ENCODE measurements around the gene SEMA7A.

The SEMA7A gene

GRCh38 chr15:74430510-74430951 is 3.2 kb downstream of the SEMA7A start:
- DNase-seq (ENCODE audit: low read depth in 2 of 2), result no peak

GRCh38 chr15:74429781-74430400 is 3.9 kb downstream of the SEMA7A start:
- no peak for DNase-seq (ENCODE audit: low read depth in 2 of 2)

GRCh38 chr15:74428970-74429780 is 4.6 kb downstream of the SEMA7A start:
- DNase-seq (ENCODE audit: low read depth in 2 of 2), result no peak

DNA sequence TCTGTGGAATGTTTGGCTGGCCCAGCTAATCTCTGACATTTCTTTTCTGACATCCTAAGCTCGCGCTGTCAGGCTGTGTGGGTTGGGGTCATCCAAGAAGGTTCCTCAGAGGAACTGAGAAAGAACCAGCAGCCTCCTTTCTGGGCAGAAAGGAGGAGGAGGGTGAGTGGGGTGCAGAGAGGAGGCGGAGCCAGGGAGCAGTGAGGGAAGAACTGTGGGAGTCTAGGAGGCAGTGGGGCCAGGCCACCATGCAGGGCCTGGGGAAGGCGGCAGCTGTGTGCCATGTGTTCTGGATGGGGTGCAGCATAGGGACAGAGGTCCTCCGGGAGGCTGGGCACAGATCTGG is 5.3 kb downstream of the SEMA7A start:
- DNase-seq (ENCODE audit: low read depth in 2 of 2), result no peak

DNA sequence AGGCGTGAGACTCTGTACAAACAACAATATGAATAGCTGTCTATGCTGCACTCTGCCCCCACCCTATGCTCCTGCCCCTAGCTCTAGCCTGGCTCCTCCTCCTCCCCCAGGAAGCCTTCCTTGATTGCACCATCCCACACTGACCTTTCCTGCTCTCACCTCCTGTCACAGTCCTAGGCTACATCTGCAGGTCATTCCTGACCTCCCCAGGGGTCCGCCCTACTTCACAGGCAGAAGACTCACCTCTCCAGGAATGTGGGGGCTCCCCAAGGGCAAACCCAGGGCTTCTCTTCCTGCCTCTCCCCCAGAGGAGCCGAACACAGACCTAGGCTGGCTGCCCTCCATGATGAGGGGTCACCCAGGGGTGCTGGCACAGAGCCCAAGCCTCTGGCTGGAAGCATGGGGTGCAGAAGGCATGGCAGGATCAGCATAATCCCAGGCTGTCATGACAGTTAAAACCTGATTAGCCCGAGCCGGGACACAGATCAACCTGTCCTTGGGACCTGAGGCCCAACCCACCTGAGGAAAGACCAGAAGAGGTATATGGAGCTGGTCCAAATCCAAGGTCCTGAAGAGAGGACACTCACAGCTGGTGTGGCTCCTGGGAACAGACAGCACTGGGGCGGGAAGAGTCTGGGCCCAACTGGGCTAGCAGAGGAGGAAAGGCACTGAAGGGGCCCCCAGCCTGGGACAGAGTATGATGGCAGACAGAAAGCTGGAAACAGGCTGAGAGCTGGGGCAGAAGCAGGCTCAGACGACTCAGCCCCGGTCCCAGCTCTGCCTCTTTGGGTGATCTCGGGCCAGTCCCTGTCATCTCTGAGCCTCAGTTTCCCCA is 5.9 kb downstream of the SEMA7A start:
- DNase-seq (ENCODE audit: low read depth in 2 of 2), result no peak

- DNase-seq (ENCODE audit: low read depth in 2 of 2), result no peak
These were observed 7.1 kb downstream of the SEMA7A start for GRCh38 chr15:74426404-74427281.

- DNase-seq (ENCODE audit: low read depth in 2 of 2), result no peak
These were observed 8.1 kb downstream of the SEMA7A start for GRCh38 chr15:74425630-74426029.

DNA sequence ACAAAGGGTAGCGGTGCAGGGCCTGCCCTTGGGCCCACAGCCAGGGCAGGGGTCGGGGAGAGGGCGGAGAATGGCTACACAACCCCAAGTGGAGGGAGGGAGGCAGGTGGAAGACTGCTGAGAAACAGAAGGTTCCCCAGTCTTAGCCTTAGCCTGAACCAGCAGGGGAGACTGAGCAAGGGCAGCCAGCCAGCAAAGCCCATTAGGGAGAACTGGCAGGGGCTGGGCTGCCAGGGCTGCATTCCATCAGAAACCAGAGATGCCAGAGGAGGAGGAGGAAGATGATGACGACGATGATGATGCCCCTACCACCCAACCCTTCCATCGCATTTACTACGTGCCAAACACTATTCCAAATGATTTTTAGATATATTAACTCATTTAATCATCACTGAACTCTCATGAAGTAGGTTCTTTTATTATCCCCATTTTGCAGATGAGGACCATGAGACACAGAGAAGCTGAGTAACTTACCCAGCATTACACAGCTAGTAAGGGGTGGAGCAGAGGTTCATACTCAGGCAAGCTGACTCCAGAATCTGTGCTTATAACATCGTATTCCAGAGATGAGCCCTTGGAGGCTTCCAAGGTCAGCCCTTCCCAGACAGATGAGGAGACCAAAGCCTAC is 8.7 kb downstream of the SEMA7A start:
- DNase-seq (ENCODE audit: low read depth in 2 of 2), result no peak

- DNase-seq (ENCODE audit: low read depth in 2 of 2), result no peak
These were observed 10.1 kb downstream of the SEMA7A start for GRCh38 chr15:74423431-74424257.

DNA sequence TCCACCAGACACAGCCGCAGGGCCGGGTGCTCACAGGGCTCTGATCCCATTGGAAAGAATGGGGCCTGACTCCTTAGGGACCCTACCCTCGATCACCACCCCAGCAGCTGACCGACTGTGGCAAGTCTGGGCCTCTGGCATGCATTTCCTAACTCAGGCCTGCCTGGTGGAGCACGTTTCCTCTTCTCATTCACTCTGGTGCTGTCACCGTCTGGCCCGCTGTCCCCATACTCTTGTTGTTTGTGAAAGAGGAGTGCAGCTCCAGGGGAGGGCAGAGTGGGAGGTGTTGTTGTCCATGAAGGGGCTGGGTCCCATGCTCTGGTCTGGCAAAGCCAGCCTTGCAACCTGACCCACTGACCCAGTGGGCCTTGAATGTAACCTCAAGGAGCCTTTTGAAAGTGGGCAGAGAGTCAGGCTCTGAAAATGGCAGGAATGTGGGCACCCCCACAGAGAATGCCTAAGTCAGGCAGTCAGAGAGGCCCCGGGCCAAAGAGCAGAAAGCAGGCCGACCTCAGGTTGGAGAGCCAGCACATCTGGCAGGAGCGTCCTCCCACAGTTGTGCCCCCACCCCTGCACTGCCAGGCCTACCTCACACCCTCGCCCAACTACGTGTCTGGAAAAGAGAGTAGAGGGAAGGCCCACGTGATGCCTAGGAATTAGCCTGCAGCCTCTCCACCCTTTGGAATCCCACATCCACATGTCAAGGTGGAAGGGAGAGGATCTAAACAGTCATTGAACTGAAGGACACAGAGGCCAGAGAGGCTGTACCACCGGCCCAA is 10.9 kb downstream of the SEMA7A start:
- DNase-seq (ENCODE audit: low read depth in 2 of 2), result no peak

GRCh38 chr15:74422265-74422651 is 11.5 kb downstream of the SEMA7A start:
- DNase-seq (ENCODE audit: low read depth in 2 of 2), result no peak

- no peak for DNase-seq (ENCODE audit: low read depth in 2 of 2)
These were observed 12.2 kb downstream of the SEMA7A start for GRCh38 chr15:74421302-74422245.

DNA sequence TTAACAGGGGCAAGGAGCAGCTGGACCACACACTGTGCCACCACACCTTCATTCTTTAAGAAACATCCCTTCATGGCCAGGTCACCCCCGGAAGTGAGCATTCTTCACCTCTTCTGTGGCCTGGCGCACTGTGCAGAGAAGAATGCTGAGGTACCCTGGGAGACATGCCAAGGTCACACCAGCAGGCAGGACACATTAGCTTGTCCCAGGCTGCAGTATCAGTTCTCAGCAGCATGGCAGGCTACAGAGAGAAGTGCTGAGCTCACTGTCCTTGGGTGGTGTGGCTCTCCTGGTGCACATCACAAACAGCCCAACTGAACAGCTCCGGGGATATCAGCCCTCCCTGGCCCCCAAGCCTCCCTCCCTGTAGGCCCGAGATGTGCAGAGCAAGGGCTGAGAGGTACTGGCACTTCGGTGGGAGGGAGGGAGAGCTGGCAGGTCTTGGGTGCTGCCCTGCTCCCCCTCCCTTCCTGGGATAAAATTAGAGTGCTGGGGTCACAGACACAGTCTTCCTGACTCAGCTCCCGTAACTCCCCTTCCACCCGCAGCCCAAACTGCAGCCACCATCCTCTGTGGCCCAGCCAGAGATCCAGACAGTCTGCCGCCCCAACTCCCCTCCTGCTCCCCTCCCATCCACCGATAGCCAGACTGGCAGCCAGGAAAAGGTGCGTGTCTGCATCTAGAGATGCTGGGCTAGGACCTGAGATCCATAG is 13.4 kb downstream of the SEMA7A start:
- no peak for DNase-seq (ENCODE audit: low read depth in 2 of 2)

DNA sequence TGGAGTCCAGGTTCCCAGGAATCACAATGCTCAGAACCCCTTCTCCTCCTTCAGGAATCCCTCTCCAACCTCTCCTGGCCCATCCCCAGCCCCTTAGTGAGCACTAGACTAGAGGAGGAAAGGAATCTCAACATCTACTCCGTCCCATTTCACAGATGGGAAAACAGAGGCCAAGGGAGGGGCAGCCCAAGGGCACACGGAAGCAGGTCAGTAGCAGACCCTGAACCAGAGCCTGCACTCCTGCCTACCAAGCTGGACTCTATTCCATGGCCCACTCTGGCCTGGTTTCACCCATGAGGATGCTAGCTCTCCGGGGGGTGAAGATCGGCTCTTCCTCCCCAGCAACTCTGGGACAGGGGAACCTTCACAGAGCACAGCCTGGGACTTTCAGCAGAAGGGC is 14.3 kb downstream of the SEMA7A start:
- no peak for DNase-seq (ENCODE audit: low read depth in 2 of 2)

DNA sequence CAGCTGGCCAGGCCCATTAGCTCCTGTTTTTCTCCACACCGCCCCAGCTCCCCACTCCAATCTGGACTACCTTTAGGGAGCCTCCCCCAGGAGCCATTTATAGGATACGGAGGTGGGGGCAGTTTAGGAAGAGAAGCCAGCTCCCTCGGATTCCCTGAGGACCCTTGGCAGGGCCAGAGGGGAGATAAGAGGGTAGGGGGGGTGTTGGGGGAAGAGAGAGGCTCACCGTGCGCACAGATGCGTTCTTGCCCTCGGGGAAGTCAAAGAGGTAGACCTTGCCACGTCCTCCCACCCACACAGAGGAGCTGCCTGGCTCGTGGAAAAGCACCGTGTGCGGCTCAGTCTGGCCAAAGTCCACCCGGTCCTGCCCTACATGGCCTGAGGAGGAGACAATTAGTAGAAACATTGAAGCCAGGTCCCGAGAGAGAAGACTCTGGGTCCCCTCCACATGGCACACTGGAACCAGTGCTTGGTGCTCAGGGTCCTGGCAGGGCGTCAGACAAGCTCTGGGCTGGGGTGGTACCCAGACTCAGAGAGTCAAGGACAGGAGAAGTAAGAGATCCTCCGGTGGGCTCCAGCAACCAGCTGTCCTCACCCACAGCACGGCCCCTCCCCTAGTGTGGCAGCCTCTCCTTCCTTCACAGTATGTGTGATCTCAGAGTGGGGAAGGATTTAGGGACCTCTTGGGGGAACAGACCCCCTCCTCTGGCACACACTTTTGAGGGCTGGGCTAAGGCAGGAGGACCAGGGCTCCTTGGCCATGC is 15.0 kb downstream of the SEMA7A start:
- no peak for DNase-seq (ENCODE audit: low read depth in 2 of 2)

DNA sequence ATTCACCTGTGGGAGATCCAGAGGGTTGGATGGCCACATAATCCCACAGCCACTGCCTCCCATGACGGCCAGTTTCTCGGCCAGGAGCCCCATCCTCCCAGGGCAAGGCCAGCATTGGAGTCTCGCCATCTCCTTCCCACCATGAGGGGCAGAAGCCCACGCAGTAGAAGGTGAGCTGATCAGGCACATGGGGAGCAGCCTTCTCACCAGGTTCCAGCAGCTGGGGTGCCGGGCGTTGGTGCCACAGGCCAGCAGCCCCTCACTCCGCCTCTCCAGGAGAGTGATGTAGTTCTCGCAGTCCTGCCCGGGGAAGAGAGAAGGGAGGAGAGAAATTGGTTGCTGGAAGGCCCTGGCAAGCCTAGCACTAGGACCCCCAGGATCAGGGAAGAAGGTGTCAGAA is 16.1 kb downstream of the SEMA7A start:
- no peak for DNase-seq (ENCODE audit: low read depth in 2 of 2)

DNA sequence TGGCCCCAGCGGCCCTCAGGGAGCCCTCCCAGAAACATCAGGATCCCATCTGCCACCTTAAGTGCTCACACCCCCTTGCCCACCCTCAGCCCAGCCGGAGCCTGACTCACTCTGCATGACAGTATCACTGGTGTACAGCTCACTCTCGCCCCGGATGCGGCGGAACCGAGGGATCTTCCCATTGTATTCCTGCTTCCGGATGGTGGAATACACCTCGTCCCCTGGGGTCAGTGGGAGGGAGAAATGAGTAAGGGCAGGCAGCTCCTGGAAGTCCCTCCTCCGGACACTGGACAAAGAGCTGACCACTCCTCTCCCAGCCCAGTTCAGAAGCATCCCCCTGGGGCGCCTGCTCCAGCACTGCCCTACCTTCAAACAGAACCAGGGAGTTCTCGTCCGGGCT is 16.5 kb downstream of the SEMA7A start:
- DNase-seq (ENCODE audit: low read depth in 2 of 2), result no peak
